ENCODE results near the gene KIF9. TPM values are rescaled to one million over a fixed set of nuclear protein-coding genes. Genes with fewer than 3 reads are reported as not detected.

Gene KIF9
- total RNA-seq, 1 experiment from 2014 or later = 8.9 TPM

DNA sequence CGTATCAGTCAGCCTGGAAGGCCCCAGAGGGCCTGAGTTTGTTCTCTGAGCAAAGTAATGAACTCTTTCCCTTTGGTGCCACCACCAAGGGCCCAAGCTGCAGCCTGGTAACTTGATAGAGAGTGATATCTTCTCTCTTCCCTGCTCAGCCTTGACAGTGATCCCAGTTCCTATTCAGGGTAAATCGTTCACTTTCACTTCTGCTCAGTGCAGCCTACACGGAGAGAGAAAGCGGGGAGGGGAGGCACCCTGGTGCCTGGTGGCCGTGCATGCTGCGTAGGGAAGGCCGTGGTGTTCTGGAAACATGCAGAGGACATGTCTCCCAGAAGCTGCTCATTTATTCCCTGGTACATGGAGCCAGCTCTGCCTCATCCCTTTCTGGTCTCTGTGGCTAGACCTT, 54.9 kb downstream of the KIF9 start:
- ATAC-seq (no peak), DNase-seq (ENCODE audit: low read depth, low spot score) (no peak)
- Histone ChIP-seq H3K27me3 (ENCODE audit: control insufficient read depth, insufficient read depth, low read length) (no peaks in the 10 kb centered on the region), H3K9me3 (ENCODE audit: control insufficient read depth, insufficient read depth, low read depth, low read length) (no peaks in the 10 kb centered on the region), H3K27ac (ENCODE audit: low read length) (no peak overlapping the region), H3K4me1 (ENCODE audit: control insufficient read depth, insufficient read depth, low read length) (no peaks in the 10 kb centered on the region), H3K36me3 (ENCODE audit: control insufficient read depth, insufficient read depth, low read length) (no peaks in the 10 kb centered on the region), H3K4me3 (ENCODE audit: low read depth in 2 of 2, low read length in 2 of 2) (no peak overlapping the region)
- no peak for TF ChIP-seq SIN3A (IDR thresholded peaks at IDR 0.05; ENCODE audit: borderline replicate concordance, insufficient read depth, low read depth, low read length)
- TF ChIP-seq, protein P1, sequence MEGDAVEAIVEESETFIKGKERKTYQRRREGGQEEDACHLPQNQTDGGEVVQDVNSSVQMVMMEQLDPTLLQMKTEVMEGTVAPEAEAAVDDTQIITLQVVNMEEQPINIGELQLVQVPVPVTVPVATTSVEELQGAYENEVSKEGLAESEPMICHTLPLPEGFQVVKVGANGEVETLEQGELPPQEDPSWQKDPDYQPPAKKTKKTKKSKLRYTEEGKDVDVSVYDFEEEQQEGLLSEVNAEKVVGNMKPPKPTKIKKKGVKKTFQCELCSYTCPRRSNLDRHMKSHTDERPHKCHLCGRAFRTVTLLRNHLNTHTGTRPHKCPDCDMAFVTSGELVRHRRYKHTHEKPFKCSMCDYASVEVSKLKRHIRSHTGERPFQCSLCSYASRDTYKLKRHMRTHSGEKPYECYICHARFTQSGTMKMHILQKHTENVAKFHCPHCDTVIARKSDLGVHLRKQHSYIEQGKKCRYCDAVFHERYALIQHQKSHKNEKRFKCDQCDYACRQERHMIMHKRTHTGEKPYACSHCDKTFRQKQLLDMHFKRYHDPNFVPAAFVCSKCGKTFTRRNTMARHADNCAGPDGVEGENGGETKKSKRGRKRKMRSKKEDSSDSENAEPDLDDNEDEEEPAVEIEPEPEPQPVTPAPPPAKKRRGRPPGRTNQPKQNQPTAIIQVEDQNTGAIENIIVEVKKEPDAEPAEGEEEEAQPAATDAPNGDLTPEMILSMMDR (IDR thresholded peaks at IDR 0.05) = no peak
- TF ChIP-seq, protein P2, sequence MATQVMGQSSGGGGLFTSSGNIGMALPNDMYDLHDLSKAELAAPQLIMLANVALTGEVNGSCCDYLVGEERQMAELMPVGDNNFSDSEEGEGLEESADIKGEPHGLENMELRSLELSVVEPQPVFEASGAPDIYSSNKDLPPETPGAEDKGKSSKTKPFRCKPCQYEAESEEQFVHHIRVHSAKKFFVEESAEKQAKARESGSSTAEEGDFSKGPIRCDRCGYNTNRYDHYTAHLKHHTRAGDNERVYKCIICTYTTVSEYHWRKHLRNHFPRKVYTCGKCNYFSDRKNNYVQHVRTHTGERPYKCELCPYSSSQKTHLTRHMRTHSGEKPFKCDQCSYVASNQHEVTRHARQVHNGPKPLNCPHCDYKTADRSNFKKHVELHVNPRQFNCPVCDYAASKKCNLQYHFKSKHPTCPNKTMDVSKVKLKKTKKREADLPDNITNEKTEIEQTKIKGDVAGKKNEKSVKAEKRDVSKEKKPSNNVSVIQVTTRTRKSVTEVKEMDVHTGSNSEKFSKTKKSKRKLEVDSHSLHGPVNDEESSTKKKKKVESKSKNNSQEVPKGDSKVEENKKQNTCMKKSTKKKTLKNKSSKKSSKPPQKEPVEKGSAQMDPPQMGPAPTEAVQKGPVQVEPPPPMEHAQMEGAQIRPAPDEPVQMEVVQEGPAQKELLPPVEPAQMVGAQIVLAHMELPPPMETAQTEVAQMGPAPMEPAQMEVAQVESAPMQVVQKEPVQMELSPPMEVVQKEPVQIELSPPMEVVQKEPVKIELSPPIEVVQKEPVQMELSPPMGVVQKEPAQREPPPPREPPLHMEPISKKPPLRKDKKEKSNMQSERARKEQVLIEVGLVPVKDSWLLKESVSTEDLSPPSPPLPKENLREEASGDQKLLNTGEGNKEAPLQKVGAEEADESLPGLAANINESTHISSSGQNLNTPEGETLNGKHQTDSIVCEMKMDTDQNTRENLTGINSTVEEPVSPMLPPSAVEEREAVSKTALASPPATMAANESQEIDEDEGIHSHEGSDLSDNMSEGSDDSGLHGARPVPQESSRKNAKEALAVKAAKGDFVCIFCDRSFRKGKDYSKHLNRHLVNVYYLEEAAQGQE (IDR thresholded peaks at IDR 0.05; ENCODE audit: insufficient read depth in 1 of 2, low read depth in 2 of 2, low read length in 1 of 2) = no peak
- no peak for TF ChIP-seq TCF7L2 (IDR thresholded peaks at IDR 0.05; ENCODE audit: low read depth, low read length)
- TF ChIP-seq POLR2AphosphoS5 (IDR thresholded peaks at IDR 0.05; ENCODE audit: low read depth, low read length) = no peak
- POLR2A ChIA-PET = no interaction called here
- in situ Hi-C loops (cut with HindIII; ENCODE audit: low pct_unique_long_range_greater_than_20kb, low sequenced_read_pairs) = no loop called here
- intact Hi-C loops (cut with micrococcal nuclease; ENCODE audit: unreplicated experiment) = no loop called here
- CTCF ChIA-PET = no interaction called here
- BruUV-seq (replicated peaks) = no TSS peak

DNA sequence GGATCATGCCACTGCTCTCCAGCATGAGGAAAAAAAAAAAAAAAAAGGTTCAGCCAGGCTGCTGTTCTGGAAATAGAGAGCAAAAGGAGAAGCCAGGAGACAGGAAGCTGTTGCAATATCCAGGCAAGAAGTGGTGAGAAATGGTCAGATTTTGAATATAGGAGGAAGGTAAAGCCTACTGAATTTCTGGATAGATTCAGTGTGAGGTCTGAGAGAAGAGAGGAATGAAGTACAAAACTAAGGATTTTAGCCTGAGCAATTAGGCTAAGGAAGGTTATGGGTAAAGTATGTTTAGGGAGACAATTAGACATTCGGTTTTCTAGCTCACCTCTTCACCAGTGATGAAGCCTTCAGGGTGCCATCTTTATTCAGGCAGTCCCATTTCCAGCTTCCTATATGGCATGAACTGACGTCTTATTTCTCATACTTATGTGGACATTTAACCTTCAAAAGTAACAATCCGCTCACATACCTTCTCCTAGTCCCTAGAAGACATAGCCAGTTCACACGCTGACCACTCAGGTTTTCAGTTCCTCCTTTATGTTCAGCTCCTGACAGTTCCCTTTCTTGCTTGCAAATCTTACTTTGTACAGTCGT, 57.2 kb downstream of the KIF9 start:
- ChIA-PET CTCF (no interaction called here), POLR2A (interaction anchor here (0.6 kb wide), 1 partner anchor 98 kb away, joined by 4 read pairs; no protein-coding TSS in a partner anchor)
- intact Hi-C loops (cut with micrococcal nuclease; ENCODE audit: unreplicated experiment) = no loop called here
- Histone ChIP-seq H3K9me3 (ENCODE audit: control insufficient read depth, insufficient read depth, low read depth, low read length) (no peaks in the 10 kb centered on the region), H3K36me3 (ENCODE audit: control insufficient read depth, insufficient read depth, low read length) (no peaks in the 10 kb centered on the region), H3K4me3 (ENCODE audit: low read depth in 2 of 2, low read length in 2 of 2) (no peak overlapping the region), H3K27ac (ENCODE audit: low read length) (no peak overlapping the region), H3K27me3 (ENCODE audit: control insufficient read depth, insufficient read depth, low read length) (no peaks in the 10 kb centered on the region), H3K4me1 (ENCODE audit: control insufficient read depth, insufficient read depth, low read length) (no peaks in the 10 kb centered on the region)
- in situ Hi-C loops (cut with HindIII; ENCODE audit: low pct_unique_long_range_greater_than_20kb, low sequenced_read_pairs) = no loop called here
- ATAC-seq (no peak), DNase-seq (ENCODE audit: low read depth, low spot score) (no peak)
- no peak for TF ChIP-seq SIN3A (IDR thresholded peaks at IDR 0.05; ENCODE audit: borderline replicate concordance, insufficient read depth, low read depth, low read length)
- TF ChIP-seq, protein P1 (IDR thresholded peaks at IDR 0.05) = no peak
- no peak for TF ChIP-seq TCF7L2 (IDR thresholded peaks at IDR 0.05; ENCODE audit: low read depth, low read length)
- BruUV-seq (replicated peaks) = no TSS peak
